ENCODE measurements around the gene DCK.

The DCK gene

DNA sequence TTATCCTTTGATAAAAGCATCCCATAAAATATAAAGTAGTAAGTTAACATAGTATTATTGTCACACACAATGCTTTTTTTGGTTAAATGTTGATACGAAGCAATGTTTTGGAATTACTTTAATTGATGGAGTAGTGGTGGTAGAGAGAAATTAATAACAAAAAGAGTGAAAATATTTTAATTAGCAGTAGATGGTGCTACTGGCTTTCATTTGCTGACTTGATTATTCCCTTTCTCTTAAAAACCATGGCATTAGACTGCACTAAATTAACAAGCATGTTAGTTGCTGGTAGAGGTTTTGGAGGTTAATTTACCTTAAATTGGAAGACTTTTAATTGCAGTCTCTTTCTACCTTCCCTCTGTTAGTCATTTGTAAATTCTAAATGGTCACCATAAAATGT is 8.9 kb upstream of the DCK start:
- H3K4me3 ChIP-seq (ENCODE audit: low read length), result no peak overlapping the region
- no peak for TF ChIP-seq CTCF (conservative IDR thresholded peaks at IDR 0.05; ENCODE audit: low read length)
- DNase-seq (ENCODE audit: low read depth), result no peak

DNA sequence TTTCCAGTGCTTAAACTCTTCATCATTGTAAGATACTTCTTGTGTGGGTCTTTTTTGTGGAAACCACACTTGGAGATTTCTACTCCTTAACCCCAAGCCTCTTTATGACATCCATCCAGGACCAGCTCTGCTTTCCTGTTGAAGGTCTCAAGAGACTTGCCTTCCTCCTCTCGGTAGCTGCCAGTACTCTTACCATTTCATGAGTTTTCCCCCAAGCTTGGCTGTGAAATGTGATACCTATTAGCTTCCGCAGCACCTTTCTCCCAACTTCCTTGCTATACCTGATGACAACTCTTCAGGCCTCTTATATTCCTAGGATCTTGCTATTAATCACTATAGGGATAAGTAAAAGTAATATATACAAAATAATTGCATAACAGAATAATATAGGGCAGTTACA is 1.9 kb upstream of the DCK start:
- H3K4me3 ChIP-seq (ENCODE audit: low read length), result no peak overlapping the region
- no peak for DNase-seq (ENCODE audit: low read depth)
- TF ChIP-seq CTCF (conservative IDR thresholded peaks at IDR 0.05; ENCODE audit: low read length), result no peak

- DNase-seq (ENCODE audit: low read depth), result no peak
- TF ChIP-seq CTCF (conservative IDR thresholded peaks at IDR 0.05; ENCODE audit: low read length), result no peak
- peak overlapping the region; percentile 93 for H3K4me3 ChIP-seq (ENCODE audit: low read length)
These were observed 1.0 kb upstream of the DCK start for GRCh38 chr4:70992391-70992881.

DNA sequence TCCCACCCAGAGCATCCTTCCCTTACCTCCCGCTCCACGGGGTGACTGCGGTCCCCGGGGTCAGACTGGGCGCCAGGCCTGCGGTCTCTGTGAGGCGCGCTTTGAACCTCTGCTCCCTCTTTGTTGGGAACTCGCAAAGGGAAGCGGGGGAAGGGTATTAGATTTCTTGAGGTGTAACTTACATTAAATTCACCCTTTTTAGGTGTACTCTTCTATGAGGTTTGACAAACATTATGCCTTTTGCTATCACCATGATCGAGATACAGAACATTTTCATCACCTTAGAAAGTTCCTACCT is 569 bp downstream of the DCK start:
- DNase-seq (ENCODE audit: low read depth), result no peak
- TF ChIP-seq CTCF (conservative IDR thresholded peaks at IDR 0.05; ENCODE audit: low read length), result no peak
- H3K4me3 ChIP-seq (ENCODE audit: low read length), result peak overlapping the region; percentile 93

DNA sequence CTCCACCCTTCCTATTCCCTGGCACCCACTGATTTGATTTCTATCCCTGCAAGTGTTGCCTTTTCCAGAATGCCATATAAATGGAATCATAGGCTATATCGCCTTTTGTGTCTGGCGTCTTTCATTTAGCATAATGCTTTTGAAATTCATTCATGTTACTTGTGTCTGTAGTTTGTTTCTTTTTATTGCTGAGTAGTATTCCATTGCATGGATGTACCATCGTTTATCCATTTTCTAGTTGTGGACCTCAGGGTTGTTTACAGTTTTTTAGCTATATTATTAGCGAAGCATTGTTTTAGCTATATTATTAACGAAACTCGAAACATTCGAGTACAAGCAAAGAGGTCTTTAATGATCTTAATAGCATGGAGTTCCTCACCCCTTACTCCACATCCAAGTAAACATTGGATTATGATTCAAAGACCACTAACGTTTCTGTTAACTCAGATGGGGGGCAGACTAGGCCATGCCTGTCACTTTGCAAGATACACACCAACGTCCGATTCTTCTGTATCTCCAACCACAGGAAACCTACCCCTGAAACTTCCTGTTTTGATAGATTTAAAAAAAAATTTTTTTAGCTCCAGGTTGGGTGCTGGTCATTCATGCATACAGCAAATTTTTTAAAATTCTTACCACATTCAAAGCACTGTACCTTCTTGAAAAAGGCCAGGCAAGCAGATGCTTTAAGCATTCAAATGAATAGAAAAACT is 1.1 kb downstream of the DCK start:
- no peak for DNase-seq (ENCODE audit: low read depth)
- TF ChIP-seq CTCF (conservative IDR thresholded peaks at IDR 0.05; ENCODE audit: low read length), result no peak
- H3K4me3 ChIP-seq (ENCODE audit: low read length), result peak overlapping the region; percentile 93

- H3K4me3 ChIP-seq (ENCODE audit: low read length), result no peak overlapping the region
- DNase-seq (ENCODE audit: low read depth), result no peak
These were observed 2.5 kb downstream of the DCK start for GRCh38 chr4:70996018-70996360.

More at GRCh38 chr4:70996018-70996360, 2.5 kb downstream of the DCK start:
- TF ChIP-seq CTCF (conservative IDR thresholded peaks at IDR 0.05; ENCODE audit: low read length), result no peak

Measured in AG10803 (cell line).